Mucosa of rectum (tissue), 2 donors: ENCODE data around the gene ST3GAL3.

ENCODE experiments used
- H3K27ac ChIP-seq, 2 donors: one replicate each; pipeline ENCODE4 v1.7.0; 2013; ENCODE audit warnings: inconsistent platforms in 2 of 2, low read depth in 2 of 2, low read length in 2 of 2
- H3K27me3 ChIP-seq, 2 donors: one replicate each; pipeline ENCODE4 v1.7.0; 2013; ENCODE audit warnings: low read length in 2 of 2; ENCODE audit not compliant: control insufficient read depth in 2 of 2, insufficient read depth in 2 of 2
- H3K36me3 ChIP-seq, 2 donors: one replicate each; pipeline ENCODE4 v1.7.0; 2013; ENCODE audit warnings: low read length in 2 of 2; ENCODE audit not compliant: control insufficient read depth in 2 of 2, insufficient read depth in 2 of 2
- H3K4me1 ChIP-seq, 2 donors: one replicate each; pipeline ENCODE4 v1.7.0; 2013; ENCODE audit warnings: low read length in 2 of 2, mild to moderate bottlenecking in 1 of 2; ENCODE audit not compliant: control insufficient read depth in 2 of 2, insufficient read depth in 2 of 2
- H3K4me3 ChIP-seq, 2 donors: one replicate each; pipeline ENCODE4 v1.7.0; 2013; ENCODE audit warnings: low read length in 2 of 2
- H3K9ac ChIP-seq, 2 donors: one replicate each; pipeline ENCODE4 v1.7.0; 2013; ENCODE audit warnings: low read length in 2 of 2, low read depth in 1 of 2, mild to moderate bottlenecking in 1 of 2
- H3K9me3 ChIP-seq, 2 donors: one replicate each; pipeline ENCODE4 v1.7.0; 2013; ENCODE audit warnings: low read length in 2 of 2; ENCODE audit not compliant: control insufficient read depth in 2 of 2
- donor health status: healthy.
- donor health status: Normal muscosa, but diverticular disease.

Gene ST3GAL3

GRCh38 chr1:43871181-43871910 is 164.0 kb downstream of the ST3GAL3 start:
- Histone ChIP-seq H3K27ac (no peak overlapping the region), H3K36me3 (no peaks in the 10 kb centered on the region), H3K9me3 (no peaks in the 10 kb centered on the region), H3K4me1 (no peaks in the 10 kb centered on the region), H3K4me3 (no peak overlapping the region), H3K27me3 (no peaks in the 10 kb centered on the region), H3K9ac (no peak overlapping the region)

- no peak overlapping the region for H3K4me3 ChIP-seq
- no peaks in the 10 kb centered on the region for H3K27me3 ChIP-seq
- no peaks in the 10 kb centered on the region for H3K9me3 ChIP-seq
- no peaks in the 10 kb centered on the region for H3K36me3 ChIP-seq
- H3K4me1 ChIP-seq: no peaks in the 10 kb centered on the region
- H3K27ac ChIP-seq: no peak overlapping the region
- H3K9ac ChIP-seq: no peak overlapping the region
Measured at GRCh38 chr1:43872280-43872679, 164.9 kb downstream of the ST3GAL3 start.

- Histone ChIP-seq H3K4me1 (no peaks in the 10 kb centered on the region), H3K27ac (no peak overlapping the region), H3K27me3 (no peaks in the 10 kb centered on the region), H3K9ac (no peak overlapping the region), H3K36me3 (no peaks in the 10 kb centered on the region), H3K4me3 (no peak overlapping the region), H3K9me3 (no peaks in the 10 kb centered on the region)
Measured at GRCh38 chr1:43873851-43874250, 166.5 kb downstream of the ST3GAL3 start.

GRCh38 chr1:43874716-43875115 is 167.4 kb downstream of the ST3GAL3 start:
- H3K27me3 ChIP-seq: no peaks in the 10 kb centered on the region
- H3K4me1 ChIP-seq: no peaks in the 10 kb centered on the region
- H3K27ac ChIP-seq: no peak overlapping the region
- H3K9ac ChIP-seq: no peak overlapping the region
- H3K9me3 ChIP-seq: no peaks in the 10 kb centered on the region
- H3K36me3 ChIP-seq: no peaks in the 10 kb centered on the region
- no peak overlapping the region for H3K4me3 ChIP-seq

- no peaks in the 10 kb centered on the region for H3K9me3 ChIP-seq
- H3K27ac ChIP-seq: no peak overlapping the region
- H3K9ac ChIP-seq: no peak overlapping the region
- H3K27me3 ChIP-seq: no peaks in the 10 kb centered on the region
- H3K36me3 ChIP-seq: no peaks in the 10 kb centered on the region
- no peak overlapping the region for H3K4me3 ChIP-seq
- H3K4me1 ChIP-seq: no peaks in the 10 kb centered on the region
Measured at GRCh38 chr1:43875331-43875730, 168.0 kb downstream of the ST3GAL3 start.

GRCh38 chr1:43877101-43877500 is 169.8 kb downstream of the ST3GAL3 start:
- no peak overlapping the region for H3K27ac ChIP-seq
- no peak overlapping the region for H3K4me3 ChIP-seq
- peaks cover 3 to 5% of the 10 kb centered on the region in 2 donors for H3K4me1 ChIP-seq
- H3K36me3 ChIP-seq: no peaks in the 10 kb centered on the region
- H3K9ac ChIP-seq: no peak overlapping the region
- no peaks in the 10 kb centered on the region for H3K27me3 ChIP-seq
- no peaks in the 10 kb centered on the region for H3K9me3 ChIP-seq

GRCh38 chr1:43878440-43878839 is 171.1 kb downstream of the ST3GAL3 start:
- no peak overlapping the region for H3K27ac ChIP-seq
- H3K9me3 ChIP-seq: no peaks in the 10 kb centered on the region
- H3K36me3 ChIP-seq: no peaks in the 10 kb centered on the region
- no peak overlapping the region for H3K9ac ChIP-seq
- peaks cover 9 to 14% of the 10 kb centered on the region in 2 donors for H3K4me1 ChIP-seq
- no peak overlapping the region for H3K4me3 ChIP-seq
- H3K27me3 ChIP-seq: no peaks in the 10 kb centered on the region

GRCh38 chr1:43878854-43879253 is 171.5 kb downstream of the ST3GAL3 start:
- no peaks in the 10 kb centered on the region for H3K9me3 ChIP-seq
- no peak overlapping the region for H3K27ac ChIP-seq
- no peak overlapping the region for H3K4me3 ChIP-seq

GRCh38 chr1:43879414-43879813 is 172.1 kb downstream of the ST3GAL3 start:
- Histone ChIP-seq H3K4me1 (peaks cover 9 to 16% of the 10 kb centered on the region in 2 donors), H3K27me3 (no peaks in the 10 kb centered on the region), H3K9me3 (no peaks in the 10 kb centered on the region), H3K9ac (no peak overlapping the region), H3K36me3 (no peaks in the 10 kb centered on the region), H3K4me3 (no peak overlapping the region), H3K27ac (no peak overlapping the region)

More at GRCh38 chr1:43878854-43879253, 171.5 kb downstream of the ST3GAL3 start:
- no peaks in the 10 kb centered on the region for H3K27me3 ChIP-seq
- no peaks in the 10 kb centered on the region for H3K36me3 ChIP-seq
- H3K4me1 ChIP-seq: peaks cover 9 to 14% of the 10 kb centered on the region in 2 donors
- no peak overlapping the region for H3K9ac ChIP-seq

- H3K9ac ChIP-seq: no peak overlapping the region
- H3K9me3 ChIP-seq: no peaks in the 10 kb centered on the region
- H3K36me3 ChIP-seq: no peaks in the 10 kb centered on the region
- H3K4me1 ChIP-seq: peaks cover 11 to 22% of the 10 kb centered on the region in 2 donors
- no peak overlapping the region for H3K27ac ChIP-seq
- H3K4me3 ChIP-seq: no peak overlapping the region
- no peaks in the 10 kb centered on the region for H3K27me3 ChIP-seq
Measured at GRCh38 chr1:43879996-43880395, 172.7 kb downstream of the ST3GAL3 start.
